ENCODE data around the gene METTL15.
A peak's percentile ranks its signal among the peaks of the same experiment; 100 is the strongest.
"Not testable (repeated sequence)": the region's sequence is repeated elsewhere in the genome, so short reads cannot be mapped to it uniquely, and the experiment has no call there.

METTL15 gene

DNA sequence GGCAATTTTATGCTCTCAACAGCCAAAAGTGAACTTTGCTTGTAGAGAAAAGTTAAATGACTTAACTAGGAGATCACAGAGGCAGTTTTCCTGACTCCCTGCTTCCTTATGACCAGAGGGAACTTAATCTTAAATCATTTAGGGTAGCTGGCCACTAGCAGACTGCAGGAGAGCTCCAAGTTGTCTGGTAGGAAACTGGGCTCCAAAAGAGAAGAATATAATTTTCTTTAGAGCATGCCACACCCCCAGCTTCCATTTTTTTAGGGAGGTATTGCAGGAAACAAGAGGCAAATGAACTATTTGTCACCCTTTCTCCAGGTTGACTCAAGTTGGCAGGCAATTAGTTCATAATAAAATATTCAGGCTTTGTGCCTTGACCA, 2.6 kb downstream of the METTL15 start:
- no peak for DNase-seq

DNA sequence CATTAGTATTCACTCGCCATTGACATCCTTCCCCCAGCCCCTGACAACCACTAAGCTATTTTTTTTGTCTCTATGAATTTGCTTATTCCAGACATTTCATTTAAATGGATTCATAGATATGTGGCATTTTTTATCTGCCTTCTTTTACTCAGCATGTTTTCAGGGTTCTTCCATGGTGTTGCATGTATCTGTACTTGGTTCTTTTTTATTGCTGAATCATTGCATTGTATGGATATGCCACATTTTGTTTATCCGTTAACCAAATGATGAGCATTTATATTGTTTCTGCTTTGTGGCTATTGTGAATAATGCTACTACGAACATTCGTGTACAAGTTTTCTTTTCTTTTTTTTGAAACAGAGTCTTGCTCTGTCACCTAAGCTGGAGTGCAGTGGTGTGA, 5.9 kb downstream of the METTL15 start:
- no peak for DNase-seq

DNA sequence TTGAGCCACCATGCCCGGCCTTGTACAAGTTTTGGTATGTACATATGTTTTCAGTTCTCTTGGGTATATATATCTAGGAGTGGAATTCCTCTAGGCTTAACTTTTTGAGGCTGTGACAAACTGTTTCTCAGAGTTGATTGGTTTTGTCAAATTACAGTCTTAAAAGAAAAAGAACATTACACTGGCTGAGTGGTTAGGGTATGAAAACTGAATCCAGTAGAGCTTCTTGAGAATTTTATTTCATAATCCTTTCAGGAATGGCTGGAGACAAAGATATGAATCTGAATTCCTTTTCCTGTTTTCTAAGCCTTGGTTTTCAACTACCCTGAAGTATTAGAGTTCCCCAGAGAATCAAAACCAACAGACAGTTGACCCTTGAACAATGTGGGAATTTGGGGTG, 6.5 kb downstream of the METTL15 start:
- DNase-seq, result no peak

DNA sequence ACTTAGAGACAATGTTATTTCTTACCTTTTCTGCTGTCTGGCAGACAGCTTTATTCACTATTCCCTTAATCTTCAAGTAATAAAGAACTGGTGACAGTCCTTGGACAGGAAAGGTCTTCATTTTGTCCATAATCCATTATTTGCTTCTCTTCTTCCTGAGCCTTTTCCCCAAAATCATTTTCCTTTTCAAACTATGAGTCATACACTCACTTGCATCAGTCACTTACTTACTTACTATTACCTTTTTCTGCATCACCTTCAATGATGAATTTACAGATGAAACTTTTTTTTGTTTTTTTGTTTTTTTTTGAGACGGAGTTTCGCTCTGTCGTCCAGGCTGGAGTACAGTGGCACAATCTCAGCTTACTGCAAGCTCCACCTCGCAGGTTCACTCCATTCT, 9.5 kb downstream of the METTL15 start:
- no peak for DNase-seq

DNA sequence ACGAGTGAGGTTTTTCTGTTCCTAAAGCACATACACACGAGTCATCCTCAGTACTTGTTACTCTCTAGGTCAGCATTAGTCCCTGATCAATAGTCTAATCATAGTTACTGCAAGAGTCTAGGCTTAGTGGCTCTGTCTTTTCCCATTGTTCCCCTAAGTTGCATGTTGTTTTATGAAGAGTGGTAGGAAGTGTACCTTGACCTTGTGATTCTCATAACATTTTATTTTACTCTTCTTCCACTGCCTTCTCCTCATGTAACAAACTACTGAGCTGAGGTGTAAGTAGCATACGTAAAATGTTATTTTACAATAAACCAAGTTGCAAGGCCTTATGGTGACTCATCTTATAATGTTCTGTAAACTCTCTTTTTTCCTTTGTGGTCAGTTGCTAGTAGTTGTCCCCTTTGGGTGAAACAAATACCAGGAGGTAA, 15.0 kb downstream of the METTL15 start:
- DNase-seq, result no peak

DNA sequence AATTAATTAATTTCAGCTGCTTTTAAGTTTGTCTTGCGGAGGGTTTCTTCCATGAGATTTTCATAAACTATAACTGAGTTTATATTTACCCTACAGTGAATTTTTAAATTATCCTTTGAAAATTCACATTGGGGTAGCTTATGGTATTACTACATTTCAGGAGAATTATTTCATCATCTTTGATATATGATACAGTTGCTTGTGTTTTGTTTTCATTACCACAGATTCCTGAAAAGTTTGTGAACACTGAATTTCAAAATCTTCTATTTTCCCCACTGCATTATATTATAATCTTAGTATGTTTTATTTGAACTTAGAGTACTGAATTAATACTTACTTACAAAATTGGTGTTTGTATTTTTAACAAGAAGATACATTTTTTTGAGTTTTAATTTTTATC, 24.4 kb downstream of the METTL15 start:
- DNase-seq, result no peak

DNA sequence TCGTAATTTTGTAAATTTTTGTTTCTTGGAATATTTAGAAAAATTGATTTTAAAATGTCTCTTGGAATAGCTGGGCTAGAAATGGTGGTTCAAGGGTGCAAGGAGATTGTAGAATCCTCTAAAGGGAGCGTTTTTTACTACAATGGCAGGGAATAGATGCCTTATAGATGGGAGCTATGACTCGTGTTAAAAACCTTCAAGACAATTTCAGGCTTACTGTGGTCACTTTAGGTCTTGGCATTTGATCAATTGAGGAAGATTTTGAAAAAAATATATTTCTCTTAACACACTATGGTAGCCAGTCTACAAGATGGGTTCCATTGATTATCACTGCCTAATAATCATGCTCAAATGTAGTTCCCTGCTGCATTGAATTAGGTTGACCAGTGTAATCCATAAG, 25.0 kb downstream of the METTL15 start:
- DNase-seq, result no peak

DNA sequence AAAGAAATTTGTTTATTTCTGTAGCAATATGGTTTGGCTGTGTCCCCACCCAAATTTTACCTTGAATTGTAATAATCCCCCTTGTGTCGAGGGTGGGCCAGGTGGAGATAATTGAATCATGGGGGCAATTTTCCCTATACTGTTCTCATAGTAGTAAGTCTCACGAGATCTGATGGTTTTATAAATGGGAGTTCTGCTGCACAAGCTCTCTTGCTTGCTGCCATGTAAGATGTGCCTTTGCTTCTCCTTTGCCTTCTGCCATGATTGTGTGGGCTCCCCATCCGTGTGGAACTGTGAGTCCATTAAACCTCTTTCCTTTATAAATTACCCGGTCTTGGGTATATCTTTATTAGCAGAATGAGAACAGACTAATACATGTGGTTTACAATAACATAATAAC, 28.0 kb downstream of the METTL15 start:
- not testable (repeated sequence) for DNase-seq

DNA sequence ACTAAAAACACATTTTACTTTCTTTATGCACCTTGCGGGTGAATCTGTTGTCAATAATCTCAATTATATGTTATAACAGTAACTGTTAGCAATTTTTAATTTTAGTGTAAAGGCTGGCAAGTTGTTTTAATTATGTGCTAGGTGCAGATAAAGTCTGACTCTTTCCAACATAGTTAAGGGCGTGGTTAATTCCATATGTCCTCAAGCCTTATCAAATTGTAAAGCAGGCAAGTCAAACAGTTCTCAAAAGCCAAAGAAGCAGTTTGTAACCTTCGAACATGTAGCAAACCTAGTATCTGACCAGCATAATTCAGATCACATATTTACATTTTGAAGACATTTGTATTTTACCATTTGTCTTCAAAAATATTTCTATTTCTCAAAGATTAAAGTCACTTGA, 29.2 kb downstream of the METTL15 start:
- DNase-seq, result no peak

DNA sequence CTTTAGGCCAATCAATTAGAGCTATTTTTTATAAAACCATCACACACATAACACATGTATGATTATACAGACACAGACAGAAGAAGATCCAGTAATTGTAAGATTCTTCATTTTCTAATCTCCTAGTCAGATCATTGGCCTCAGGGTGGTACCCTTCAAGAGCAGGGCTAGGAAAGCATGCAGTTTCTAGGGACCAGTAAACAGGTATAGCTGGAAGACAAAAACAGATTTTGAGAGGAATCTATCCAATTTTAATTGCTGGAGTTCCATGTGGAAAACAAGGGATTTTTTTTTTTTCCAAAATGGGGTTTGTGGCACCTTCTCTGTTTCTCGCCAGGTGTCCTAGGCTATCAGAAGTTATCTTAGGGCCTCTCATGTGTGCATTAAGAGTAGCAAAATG, 29.6 kb downstream of the METTL15 start:
- no peak for DNase-seq

DNA sequence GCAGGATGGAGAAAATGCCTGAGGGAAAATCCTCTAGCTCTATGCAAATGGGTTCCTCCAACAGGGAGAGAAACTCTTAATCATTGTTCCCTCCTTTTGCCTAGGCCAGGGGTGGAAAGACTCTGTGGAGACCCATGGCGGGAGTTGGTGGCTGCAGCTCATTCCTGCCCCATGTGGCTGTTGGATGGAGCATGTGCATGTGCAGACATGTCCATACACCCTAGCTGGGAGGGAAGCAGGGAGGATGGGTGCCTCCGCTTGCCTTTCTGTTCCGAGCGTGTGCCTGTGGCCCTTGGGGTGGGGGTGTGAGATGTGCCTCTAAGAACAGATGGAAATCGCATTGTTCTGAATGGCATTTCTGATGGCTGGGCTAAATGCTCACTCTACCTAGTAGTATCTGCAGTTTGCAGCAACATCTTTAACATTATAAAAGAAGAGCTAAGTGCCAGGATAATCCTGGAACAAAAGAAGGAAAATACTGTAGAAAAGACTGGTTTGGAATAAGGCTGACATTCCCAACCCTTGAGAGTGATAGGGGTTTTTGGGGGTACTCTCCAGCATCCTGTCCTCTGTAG, 31.7 kb downstream of the METTL15 start:
- no peak for DNase-seq

DNA sequence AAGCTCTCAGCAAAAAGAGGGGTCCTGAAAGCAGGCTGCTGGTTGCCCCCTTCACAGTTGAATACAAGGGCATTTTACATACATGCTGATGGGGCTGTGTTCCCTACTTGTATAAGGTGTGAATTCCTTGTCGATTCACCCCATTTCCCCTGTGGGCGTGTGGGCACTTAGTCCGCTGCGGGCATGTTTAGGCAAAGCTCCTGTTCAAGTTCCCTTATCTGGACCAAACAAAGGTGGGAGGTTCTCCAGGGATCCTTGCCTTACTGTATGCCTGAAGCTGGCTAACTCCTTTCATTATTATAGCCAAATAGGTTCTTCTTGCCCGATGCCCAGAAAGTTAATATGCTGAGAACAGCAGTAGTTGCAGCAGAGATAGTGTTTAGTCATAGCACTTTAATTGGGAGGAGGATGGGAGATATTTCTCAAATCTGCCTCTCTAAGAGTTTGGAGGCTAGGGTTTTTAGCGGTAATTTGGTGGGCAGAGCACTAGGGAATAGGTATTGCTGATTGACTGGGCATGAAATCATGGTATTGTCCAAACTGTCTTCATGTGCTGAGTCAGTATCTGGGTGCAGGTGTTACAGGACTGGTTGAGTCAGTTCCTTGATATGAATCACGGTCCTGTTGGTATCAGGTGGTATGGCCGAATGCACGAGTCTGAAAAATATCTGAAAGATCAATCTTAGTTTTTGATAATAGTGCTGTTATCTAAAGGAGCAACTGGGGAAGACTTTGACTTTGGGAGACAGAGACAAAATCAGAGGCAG, 32.7 kb downstream of the METTL15 start:
- DNase-seq, result no peak

DNA sequence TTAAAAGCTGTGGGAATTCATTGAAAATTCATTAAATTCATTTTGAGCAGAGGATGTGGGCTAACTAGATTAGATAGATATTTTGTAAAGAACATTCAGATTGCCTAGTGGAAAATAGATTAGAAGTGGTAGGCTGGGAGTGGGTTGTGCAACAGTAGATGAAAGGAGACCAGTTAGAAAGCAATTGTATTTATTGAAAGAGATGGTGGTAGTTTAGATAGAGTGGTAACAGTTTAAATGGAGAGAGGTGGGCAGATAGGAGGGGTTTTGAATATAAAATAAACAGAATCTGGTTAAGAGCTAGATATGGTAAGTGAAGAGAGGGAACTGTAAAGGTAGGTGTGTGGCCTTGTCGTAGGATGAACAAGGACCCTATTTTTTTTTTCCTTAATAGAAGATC, 34.5 kb downstream of the METTL15 start:
- no peak for DNase-seq

DNA sequence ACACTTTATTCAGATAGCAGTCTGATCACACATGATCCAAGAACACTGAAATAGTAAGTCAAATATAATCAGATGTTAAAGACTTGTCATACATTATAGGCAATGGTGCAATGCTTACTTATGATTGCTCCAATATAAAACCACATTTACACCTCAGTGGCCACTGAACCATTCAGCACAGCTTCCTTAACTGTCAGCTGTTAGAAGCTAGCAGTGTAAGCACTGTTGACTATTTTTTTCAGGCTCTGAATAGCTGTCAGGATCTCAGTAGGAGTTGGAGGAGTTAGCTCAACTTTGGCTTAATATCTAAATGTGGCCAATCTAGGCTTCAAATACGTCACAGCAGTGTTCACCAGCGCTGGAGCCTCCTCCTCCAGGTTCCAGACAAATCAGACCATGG, 36.6 kb downstream of the METTL15 start:
- peak in 1 of 2 experiments; percentile 49 for DNase-seq

DNA sequence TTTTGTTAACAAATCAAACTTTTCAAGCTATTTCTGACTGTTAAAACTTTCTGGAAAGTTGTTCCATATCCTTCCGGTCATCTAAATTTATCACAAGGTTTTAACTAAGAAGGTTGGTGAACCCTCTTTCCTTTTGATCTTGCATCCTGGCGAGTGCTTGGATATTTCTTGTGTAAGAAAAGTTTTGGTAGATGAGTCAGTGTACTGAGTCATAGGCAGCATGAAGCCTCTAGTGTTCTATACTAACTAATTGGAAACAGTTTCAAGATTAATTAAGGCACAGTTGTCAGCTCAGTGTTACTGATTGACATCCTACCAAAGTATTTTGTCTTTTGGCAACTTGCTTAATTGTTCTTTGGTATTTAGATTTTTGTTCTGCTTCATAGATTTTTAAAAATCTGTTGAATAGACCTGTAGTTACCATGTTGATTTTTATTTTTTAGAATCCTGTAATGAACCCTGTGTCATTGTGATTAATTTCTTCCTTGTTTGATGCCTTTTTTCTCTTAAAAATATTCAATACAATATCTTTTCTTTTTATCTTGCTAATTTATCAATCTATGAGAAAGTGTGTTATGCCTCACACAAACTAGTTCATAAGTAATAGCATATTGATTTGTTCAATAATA, 38.0 kb downstream of the METTL15 start:
- no peak for DNase-seq

DNA sequence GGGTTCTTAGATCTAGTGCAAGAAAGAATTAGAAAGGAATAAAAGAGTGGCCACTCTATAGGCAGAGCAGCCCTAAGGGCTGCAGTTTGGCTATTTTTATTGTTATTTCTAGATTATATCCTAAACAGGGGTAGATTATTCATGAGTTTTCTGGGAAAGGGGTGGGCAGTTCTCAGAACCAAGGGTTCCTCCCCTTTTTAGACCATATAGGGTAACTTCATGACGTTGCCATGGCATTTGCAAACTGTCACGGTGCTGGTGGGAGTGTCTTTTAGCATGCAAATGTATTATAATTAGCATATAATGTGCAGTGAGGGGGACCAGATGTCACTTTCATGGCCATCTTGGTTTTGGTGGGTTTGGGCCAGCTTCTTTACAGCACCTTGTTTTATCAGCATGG, 44.6 kb downstream of the METTL15 start:
- no peak for DNase-seq

DNA sequence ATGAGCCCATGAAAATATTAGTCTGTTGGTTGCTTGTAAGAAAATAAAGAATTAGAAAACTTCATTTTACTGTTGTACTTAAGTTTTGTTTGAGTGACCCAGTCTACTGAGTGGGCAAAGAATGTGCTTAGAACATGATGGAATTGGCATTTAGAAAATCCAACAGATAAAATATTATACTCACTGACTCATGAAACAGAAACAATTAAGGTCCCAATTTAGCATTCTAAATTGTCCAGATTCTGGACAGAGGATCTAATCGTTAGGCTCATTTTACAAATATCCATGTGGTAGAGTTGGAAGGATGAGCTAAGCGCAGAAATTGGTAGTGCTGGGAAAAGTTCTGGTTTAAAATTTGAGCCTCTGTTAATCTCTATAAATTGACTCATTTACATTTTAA, 45.4 kb downstream of the METTL15 start:
- no peak for DNase-seq

DNA sequence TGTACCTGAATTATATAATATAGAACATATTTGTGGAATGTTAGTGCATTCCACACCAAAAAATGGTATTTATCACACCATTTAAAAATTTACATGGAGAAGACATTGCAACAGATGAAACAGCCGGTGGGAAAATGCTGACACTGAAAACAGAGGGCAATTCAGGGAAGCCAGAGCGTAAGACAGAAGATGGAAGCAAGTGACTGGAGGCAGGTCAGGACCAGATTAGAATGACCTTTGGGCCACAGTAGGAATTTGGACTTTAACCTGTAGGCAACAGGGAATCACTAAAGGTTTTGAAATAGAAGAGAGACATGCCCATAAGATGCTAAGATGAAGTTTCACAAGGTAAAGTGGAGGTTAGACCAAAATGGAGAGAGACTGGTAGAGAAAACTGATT, 60.5 kb downstream of the METTL15 start:
- no peak for DNase-seq

DNA sequence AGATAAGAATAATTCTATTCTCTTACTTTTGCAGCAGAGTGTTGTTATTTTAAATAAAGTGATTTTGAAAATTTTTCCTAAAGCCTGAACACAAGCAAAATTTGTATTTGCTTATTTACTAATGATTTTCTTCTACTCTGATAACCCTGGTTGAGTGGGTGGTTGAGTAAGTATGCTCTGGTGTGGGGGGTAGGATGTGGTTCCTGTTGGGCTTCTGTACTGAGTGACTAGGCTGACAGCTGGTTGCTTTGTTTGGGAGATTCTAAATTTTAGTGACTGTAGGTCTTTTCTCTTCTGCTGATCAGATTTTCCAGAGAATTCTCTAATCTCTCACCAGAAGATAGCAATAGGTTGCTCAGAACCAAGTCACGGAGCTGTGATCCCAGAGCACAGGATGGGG, 61.6 kb downstream of the METTL15 start:
- no peak for DNase-seq

DNA sequence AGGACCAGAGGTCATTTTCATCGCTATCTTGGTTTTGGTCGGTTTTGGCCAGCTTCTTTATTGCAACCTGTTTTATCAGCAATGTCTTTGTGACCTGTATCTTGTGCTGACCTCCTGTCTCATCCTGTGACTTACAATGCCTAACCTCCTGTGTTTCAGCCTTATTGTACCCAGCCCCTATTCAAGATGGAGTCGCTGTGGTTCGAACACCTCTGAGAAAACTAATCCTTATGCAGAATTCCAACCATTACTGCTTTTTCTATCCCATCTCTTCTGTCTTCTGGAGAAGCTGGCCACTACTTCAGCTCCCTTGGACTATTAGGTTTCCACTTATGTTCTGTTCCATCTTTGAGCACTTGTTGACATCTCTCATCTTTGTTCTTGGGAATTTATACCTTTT, 62.6 kb downstream of the METTL15 start:
- DNase-seq, result no peak

DNA sequence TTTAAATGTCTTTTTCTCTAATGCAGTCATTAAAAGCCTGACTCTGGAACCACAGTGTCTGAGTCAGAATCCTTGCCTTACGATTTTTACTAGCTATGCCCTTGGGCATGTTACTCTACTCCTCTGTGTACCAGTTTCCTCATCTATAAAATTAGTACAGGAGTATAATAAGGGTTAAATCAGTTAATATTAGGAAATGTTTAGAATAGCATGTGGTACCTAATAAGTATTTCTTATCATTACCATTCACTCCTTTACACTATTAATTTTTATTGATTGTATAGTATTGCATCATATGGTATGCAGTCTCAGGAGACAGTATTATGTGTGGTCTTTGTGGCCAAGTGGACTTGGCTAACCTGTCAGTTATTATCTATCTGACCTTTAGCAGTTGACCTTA, 68.2 kb downstream of the METTL15 start:
- no peak for DNase-seq

DNA sequence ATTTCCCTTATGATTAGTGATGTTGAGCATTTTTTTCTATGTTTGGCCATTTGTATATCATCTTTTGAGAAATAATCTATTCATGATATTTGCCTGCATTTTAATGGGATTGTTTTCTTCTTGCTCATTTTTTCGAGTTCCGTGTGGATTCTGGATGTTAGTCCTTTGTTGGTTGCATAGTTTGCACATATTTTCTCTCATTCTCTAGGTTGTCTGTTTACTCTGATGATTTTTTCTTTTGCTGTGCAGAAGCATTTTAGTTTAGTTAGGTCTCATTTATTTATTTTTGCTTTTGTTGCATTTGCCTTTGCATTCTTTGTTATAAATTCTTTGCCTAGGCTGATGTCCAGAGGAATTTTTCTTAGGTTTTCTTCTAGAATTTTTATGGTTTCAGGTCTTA, 87.3 kb downstream of the METTL15 start:
- no peak for DNase-seq

DNA sequence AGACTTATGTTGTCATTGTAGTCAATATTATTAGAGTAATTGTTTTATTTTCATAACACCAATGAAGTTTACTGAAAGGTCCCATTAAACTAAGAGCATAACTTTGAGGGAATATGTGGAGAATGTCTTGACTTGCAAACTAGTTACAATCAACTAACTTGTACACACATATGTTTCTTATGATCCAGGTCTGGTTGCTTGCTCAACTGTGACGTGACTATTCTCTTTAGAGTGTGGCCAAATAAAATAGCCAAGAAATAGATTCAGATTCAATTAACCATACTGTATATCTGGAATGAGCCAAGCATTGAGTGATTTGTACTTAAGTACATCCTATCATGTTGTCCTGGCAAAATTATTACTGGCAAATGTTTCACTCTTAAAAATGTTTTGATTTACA, 101.7 kb downstream of the METTL15 start:
- no peak for DNase-seq

DNA sequence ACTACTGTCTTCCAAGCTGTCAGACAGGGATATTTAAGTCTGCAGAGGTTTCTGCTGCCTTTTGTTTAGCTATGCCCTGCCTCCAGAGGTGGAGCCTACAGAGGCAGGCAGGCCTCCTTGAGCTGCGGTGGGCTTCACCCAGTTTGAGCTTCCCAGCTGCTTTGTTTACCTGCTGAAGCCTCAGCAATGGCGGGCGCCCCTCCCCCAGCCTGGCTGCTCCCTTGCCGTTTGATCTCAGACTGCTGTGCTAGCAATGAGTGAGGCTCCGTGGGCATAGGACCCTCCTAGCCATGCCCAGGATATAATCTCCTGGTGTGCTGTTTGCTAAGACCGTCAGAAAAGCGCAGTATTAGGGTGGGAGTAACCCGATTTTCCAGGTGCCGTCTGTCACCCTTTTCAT, 113.9 kb downstream of the METTL15 start:
- DNase-seq, result not testable (repeated sequence)

DNA sequence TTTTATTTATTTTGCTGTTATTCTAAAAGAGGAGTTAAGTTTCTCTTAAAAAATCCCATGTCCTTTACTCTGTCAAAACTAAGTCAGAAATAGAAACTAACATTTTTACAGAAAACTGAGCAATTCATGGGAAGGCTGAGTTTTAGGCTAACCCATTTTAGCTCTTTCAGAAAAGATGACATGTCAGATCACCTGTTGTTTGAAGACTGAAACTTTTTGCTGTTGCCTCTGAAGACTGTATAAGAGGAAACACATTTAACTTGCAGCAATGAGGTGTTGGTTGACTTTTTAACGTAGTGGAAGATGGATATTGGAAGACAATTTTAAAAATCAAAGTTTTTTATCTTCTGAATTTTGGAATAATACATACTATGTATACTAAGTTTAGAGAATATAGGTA, 115.4 kb downstream of the METTL15 start:
- no peak for DNase-seq

Measured in NCI-H1930 (cell line).